GM19455 (cell line): ENCODE data around the gene NRG4.
"Not testable (repeated sequence)": the region's sequence is repeated elsewhere in the genome, so short reads cannot be mapped to it uniquely, and the experiment has no call there.

Experiments used
- ATAC-seq: cut with Tn5 transposase; IDR thresholded peaks from one replicate; pipeline ENCODE4 v1.9.1; 2021; ENCODE audit not compliant: unreplicated experiment

NRG4 gene

DNA sequence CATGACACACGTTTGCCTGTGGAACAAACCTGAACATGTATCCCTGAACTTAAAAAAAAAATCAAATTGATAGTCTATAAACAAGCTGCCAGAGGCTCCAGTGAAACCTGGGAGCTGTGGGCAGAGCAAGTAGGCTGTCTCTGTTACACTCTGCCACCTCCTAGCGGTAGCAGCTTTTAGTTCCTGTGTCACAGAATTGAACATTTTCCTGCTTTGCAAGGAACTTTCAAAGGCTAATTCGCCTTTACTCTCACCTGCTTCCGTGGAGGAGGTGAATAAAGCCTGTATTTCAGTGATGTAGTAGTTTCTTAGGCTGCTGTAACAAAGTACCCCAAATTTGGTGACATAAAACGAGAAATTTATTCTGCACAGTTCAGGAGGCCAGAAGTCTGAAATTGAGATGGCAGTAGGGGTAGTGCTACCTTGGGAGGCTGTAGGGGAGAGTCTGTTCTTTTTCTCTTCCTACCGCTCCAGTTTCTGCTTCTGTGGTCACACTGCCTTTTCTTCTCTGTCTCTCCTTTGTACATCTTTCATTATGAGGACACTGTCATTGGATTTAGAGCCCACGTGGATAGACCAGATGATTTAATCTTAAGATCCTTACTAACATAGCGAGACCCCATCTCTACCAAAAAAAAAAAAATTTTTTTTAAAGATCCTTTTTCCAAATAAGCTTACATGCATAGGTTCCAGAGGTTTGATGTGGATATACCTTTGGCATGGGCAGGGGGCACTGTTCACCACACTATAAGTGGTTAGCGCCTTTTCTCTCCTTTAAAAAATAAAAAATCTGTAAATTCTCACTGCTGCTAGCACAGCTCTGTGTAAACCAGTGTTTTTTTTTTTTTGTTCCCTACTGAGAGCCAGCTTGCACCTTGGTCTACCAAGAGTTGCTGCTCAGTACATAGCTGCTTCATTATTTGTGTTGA, 83.3 kb downstream of the NRG4 start:
- no peak for ATAC-seq

DNA sequence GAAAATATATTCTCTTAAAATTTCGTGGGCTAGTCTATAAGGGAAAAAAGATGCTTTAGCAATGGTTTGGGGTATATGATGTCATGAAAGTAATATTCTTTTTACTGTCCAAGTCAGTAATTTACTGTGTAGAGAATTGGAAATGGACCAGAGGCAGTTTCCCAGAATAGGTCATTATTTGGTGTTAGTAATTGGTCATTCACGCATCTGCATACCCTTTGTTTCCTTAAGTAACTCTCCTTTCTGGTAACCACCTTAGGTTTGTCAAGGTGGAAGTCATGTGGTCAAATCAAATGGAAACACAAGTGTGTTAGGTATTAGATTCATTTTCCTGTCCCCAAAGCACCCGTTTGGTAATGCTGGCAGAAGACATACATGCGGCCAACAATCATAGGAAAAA, 84.6 kb downstream of the NRG4 start:
- ATAC-seq, result no peak

DNA sequence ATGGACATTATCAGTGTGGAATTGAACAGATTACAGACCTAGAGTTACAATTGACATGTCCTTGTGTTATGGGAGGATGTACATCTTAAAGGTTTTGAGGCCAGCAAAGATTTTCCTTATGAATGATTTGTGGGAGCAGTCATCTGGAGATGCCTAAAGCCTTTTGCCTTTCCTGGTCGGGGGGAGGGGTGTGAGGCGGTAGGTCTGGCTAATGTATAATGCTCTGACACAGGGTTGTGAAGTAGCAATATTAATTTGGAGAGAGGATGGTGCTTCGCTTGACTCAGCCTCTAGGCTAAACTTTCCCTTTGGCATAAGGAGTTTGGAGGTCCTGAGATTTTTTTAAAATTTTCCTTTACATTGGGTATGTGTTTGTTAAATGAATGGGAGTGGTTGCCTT, 85.3 kb downstream of the NRG4 start:
- no peak for ATAC-seq

DNA sequence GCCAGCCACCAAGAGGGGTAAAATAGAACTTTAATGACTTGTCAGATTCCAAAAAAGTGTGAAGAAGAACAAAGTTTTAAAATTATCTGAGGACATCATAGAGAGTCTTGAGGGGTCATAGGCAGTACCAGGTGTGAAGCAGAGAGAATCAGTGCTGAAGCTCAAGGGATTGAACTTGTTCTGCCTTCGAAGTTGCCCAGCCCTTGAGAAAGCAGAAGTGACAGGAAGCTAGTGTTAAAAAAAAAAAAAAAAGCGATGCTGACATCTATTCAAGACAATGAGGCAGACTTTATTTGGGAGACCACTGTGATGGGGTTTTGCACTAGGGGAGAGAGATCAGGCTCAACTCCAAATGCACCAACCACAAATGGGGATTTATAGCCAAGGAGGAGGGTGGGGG, 86.8 kb downstream of the NRG4 start:
- ATAC-seq, result no peak

DNA sequence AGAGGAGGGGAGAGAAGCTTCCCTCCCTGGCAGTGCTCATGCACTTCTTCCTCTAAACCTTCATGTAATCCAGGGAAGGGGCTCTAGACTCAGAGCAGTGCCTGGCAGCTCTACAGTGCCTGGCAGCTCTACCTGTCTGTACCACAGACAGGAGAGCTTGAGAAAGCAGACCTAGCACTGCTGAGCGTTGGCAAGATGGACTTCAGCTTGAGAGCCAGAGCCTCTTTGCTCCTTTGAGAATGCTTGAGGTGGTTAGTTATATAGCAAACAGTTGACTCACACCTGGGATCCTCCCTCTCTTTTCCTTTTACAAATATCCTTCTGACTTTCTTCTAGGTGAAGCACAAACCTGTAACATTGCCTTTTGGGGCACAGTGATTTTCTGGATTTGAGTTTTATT, 87.6 kb downstream of the NRG4 start:
- ATAC-seq, result no peak

DNA sequence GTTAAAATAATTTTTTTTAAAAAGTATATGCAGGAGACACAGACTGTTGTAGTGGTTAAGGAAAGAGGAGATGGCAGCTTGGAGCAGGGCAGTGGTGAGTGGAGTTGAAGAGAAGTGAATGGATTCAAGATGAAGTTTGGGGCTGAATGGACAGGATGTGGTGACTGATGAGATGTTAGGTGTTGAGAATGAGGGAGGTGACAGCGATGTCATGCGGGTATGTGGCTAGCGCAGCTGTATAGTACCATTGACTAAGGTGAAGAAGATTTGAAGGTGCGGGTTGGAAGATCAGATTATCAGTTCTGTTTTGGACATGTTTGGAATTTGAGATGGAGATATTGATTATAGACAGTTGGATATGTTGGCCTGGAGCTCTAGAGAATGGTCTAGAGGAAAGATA, 88.5 kb downstream of the NRG4 start:
- no peak for ATAC-seq

DNA sequence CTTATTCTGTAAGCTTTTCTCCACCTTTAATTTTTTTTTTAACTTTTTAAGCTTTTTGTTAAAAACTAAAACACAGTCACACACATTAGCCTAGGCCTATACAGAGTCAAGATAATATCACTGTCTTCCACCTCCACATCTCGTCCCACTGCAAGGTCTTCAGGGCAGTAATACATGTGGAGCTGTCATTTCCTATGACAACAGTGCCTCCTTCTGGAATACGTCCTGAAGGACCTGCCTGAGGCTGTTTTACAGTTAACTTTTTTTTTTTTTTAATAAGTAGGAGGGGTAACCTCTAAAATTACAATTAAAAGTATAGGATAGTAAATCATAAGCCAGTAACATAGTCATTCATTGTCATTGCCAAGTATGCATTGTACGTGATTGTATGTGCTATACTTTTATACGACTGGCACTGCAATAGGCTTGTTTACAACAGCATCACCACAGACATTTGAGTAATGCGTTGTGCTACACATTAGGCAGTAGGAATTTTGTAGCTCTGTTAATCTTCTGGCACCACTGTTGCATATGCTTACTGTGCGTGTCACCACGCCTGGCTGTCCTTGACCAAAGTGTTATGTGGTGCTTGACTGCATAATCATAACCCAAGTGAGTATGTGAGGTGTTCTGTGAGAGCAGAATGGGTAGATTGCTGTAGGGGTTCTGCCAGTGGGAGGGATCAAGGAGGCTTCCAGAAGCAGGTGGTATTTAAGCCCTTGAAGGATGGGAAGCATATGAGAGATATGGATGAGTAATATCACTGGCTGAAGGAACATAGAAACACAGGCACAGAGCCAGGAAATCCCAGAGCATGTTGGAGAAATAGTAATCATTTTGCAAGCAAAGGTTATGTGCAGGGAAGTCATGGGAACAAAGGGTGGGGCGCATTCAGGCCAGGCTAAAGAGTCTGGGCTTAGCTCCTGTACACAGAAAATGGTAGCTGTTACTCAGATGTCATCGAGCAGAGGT, 90.2 kb downstream of the NRG4 start:
- no peak for ATAC-seq

DNA sequence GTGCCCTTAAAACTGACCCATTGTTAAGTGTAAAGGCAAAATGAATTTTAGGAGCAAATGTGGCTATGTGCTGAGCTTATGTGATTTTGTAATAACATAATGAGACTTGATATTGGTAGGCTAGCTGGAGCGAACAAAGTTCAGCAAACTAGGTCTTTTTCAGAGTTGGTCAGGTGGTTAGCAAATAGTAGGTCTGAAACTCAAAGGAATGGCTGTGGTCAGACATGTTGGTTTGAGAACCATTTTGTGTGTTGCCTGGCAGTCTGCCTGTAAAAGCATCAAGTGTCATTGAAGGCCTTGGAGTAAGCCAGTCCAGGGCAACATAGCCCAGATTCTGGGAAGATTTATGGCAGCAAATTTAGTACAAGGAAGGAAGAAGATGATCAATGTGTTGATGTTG, 92.1 kb downstream of the NRG4 start:
- ATAC-seq, result no peak

DNA sequence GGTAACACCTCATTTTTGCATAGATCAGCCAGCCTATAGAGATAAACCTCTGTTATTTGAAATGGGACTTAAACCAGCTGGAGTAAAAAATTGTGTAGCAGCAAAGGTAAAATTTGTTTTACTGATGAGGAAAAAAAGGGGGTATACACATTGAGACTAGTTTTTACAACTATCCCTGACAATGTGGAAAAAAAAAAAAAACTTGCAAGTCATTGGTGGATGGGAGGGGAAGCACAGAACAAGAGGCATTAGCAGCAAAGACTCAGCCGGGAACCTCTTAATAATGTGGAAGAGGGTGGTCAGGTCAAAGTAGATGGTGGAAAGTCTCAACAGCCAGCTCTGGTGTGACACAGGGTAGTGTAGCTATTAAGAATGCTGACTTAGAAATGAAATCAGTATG, 94.1 kb downstream of the NRG4 start:
- no peak for ATAC-seq

DNA sequence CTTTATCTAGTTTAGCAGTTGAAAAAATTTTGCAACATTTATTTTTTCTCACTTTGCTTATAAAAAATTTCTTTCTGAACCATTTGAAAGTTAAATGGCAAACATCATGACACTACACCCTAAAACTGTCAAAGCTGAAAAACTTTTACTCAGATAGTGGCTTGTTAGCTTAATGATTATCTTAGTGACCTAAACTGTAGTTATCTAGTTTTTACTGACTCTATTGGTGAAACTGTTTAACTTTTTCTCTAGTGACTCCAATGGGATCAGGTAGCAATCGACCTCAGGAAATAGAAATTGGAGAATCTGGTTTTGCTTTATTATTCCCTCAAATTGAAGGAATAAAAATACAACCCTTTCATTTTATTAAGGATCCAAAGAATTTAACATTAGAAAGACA, 95.2 kb downstream of the NRG4 start:
- ATAC-seq, result no peak

DNA sequence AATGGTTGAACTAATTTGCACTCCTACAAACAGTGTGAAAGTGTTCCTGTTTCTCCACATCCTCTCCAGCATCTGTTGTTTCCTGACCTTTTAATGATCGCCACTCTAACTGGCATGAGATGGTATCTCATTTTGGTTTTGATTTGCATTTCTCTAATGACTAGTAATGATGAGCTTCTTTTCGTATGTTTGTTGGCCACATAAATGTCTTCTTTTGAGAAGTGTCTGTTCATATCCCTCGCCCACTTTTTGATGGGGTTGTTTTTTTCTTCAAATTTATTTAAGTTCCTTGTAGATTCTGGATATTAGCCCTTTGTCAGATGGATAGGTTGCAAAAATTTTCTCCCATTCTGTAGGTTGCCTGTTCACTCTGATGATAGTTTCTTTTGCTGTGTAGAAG, 101.9 kb downstream of the NRG4 start:
- ATAC-seq, result not testable (repeated sequence)

DNA sequence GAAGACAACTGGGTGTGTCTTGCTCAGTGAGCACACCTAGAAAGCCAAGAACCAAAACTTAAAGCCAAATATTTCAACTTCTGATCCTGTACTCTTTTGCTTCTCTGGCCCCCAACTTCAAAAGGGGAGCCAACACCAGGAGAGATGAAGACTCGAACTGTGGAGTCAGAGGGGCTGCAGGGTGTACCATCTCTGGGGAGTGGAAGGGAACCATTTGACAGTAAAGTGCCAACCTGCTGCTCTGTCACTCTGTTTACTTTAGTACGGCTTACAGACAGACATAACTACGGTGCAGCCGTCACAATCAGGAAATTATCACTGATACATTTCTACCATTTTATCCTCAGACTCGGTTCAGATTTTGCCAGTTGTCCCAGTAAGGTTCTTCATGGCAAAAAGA, 107.0 kb downstream of the NRG4 start:
- ATAC-seq, result no peak

DNA sequence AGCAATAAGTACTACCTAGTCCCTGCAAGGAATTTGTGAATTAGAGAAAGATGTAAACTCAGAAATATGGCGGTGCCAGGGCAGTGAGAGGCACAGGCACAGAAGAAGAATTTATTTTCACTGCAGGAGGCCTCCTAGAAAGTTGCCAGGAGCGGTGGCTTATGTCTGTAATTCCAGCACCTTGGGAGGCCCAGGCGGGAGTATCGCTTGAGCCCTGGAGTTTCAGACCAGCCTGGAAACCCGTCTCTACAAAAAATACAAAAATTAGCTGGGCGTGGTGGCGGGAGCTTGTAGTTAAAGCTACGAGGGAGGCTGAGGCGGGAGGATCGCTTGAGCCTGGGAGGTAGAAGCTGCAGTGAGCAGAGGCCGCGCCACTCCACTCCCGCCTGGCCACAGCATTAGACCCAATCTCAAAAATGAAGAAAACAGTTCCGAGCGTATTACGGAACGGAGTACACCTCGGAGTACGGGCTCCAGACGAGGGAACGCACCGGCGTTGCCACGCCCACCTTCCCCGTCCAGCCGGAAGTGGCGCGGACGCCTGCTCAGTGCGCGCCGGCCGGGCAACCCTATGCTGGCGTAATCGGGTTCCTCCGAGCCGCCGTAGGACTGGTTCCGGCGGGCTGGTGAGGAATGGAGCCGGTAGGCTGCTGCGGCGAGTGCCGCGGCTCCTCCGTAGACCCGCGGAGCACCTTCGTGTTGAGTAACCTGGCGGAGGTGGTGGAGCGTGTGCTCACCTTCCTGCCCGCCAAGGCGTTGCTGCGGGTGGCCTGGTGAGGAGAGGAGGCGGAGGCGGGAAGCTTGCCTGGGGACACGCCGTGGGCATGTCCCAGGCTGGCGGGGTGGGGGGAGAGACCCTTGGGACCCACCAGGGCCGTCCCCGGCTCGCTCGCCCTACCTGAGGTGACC, 108.6 kb downstream of the NRG4 start, which contains the start of gene FBXO22:
Gene FBXO22, plus strand, starts transcription at position 548 of the 909 bp plus-strand sequence. Its CDS starts 86 bp downstream, at position 634.
- peak; percentile 95 for ATAC-seq

DNA sequence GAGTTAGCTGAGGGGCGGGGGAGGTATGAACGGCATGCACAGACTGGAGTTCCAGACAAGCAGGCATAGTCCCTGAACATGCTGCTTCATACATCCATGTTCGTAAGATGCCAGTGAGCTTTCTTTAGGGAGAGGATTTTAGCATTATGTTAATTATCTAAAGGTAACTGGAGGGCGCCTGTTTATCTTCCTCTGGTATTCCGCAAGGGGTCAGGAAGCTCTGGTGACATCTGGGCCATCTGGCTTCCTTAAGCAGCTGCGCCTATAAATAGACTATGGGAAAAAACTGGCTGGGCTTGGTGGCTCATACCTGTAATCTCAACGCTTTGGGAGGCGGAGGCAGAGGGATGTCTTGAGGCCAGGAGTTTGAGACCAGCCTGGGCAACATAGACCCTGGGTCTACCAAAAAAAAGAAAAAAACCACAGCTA, 110.1 kb downstream of the NRG4 start:
- ATAC-seq, result no peak

DNA sequence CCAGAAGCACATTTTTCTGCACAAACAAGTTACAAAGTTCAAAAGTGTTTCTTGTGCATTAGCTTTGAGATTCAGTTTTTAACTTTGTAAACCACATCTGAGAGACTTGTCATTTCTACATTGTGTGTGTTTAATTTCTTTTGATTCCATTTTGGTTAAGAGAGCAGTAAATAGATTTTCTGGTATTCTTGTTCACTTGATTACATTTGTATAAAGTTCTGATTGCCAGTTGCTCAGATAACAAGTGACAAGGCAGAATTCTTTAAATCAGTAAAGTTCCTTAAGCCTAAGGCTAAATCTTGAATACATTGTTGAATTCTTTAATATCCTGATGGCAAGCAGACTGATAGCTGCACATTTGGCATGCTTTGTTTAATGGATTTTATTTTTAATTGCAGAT, 111.6 kb downstream of the NRG4 start:
- ATAC-seq, result no peak

DNA sequence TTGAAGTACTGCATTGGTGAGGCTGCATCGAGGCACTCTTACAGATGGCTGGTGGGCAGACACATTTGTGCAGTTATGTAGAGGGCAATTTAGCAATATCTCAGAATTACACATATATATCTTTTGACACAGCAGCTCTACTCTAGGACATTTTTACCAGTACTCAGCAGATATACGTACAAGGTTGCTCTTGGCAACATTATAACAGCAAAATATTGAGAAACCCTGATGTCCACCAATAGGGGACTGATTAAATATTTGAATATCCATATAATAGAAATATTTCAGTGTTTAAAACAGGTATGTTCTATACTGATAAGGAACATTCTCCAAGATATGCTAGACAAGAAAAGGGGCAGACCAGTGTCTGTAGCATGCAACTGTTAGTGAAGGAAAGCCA, 116.5 kb downstream of the NRG4 start:
- ATAC-seq, result no peak

DNA sequence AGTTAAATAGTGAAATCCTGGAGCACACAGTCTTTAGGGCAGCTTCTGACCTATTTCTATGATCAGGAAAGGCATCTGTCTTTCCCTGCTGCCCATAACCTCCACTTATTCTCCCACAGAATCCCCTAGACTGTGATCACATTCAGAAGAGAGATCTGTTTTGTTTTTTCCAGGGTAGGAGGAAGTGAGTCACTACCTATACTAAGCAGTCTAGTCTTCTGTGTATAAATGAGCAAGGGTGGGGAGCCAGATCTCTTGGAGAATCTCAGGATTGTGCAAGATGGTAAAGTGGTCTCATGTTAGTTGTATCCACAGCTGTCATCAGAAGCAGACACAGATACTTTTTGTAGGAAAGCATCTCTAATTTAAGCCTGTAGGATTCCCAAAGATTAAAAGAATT, 120.3 kb downstream of the NRG4 start:
- no peak for ATAC-seq
